ENCODE measurements around the gene GRHL1.
"Not testable (repeated sequence)": the region's sequence is repeated elsewhere in the genome, so short reads cannot be mapped to it uniquely, and the experiment has no call there.

- TF ChIP-seq CTCF (IDR thresholded peaks at IDR 0.05; ENCODE audit: low read depth, low read length, poor library complexity, severe bottlenecking); EZH2phosphoT487 (IDR thresholded peaks at IDR 0.05; ENCODE audit: borderline replicate concordance, low read length): not testable (repeated sequence)
Measured at GRCh38 chr2:10015376-10015989, 64.0 kb downstream of the GRHL1 start.
